K562 treated with DMSO at 1 percent for 24 hours (cell line): ENCODE data around the gene IQCF5. TPM values are rescaled to one million over a fixed set of nuclear protein-coding genes. Genes with fewer than 3 reads are reported as not detected.

Experiments used
- total RNA-seq: library from RNA; unstranded; fragments of 300-600 nt; gene quantifications from 2 replicates; pipeline ENCODE4 v1.2.3, GENCODE V29; 2022; ENCODE audit warnings: low read depth; ENCODE audit not compliant: insufficient read depth

Gene IQCF5
- not detected in 2 replicates for total RNA-seq

GRCh38 chr3:51875501-51875900 lies at the start of gene IQCF5:
Gene IQCF5, minus strand, starts transcription at chr3:51875601. Its CDS starts 70 bp downstream, at chr3:51875531.

GRCh38 chr3:51860703-51861665 lies 14.4 kb downstream of the IQCF5 start, which contains the start of gene IQCF2:
Gene IQCF2, plus strand, starts transcription at chr3:51861615. Its CDS starts 52 bp downstream, at chr3:51861667.

Other genes with a start within 250 kb of the IQCF5 start
- gene TEX264, start 204.3 kb downstream of the IQCF5 start, total RNA-seq = 46.1 and 49.0 TPM in 2 replicates
- gene GRM2, start 168.5 kb downstream of the IQCF5 start, total RNA-seq = 0.22 TPM in 1 of 2 replicates, not detected in the other
- gene IQCF6, start 96.4 kb downstream of the IQCF5 start, total RNA-seq = not detected in 2 replicates
- not detected in 2 replicates for gene IQCF2, start 14.0 kb downstream of the IQCF5 start, total RNA-seq
- gene IQCF1, start 27.8 kb upstream of the IQCF5 start, total RNA-seq = not detected in 2 replicates
- gene RRP9, start 66.3 kb upstream of the IQCF5 start, total RNA-seq = 18.8 and 23.0 TPM in 2 replicates
- gene PARP3, start 66.8 kb upstream of the IQCF5 start, total RNA-seq = 3.2 and 4.4 TPM in 2 replicates
- 0.15 TPM in 1 of 2 replicates, not detected in the other for gene GPR62, start 79.8 kb upstream of the IQCF5 start, total RNA-seq
- gene PCBP4, start 91.9 kb upstream of the IQCF5 start, total RNA-seq = 12.4 and 14.2 TPM in 2 replicates
- gene ABHD14B, start 98.4 kb upstream of the IQCF5 start, total RNA-seq = 65.2 and 70.8 TPM in 2 replicates
- gene ABHD14A, start 99.5 kb upstream of the IQCF5 start, total RNA-seq = 33.0 and 33.4 TPM in 2 replicates
- 47.6 and 57.4 TPM in 2 replicates for gene ACY1, start 107.9 kb upstream of the IQCF5 start, total RNA-seq
- gene RPL29, start 120.3 kb upstream of the IQCF5 start, total RNA-seq = 2,372 and 2,568 TPM in 2 replicates
- gene DUSP7, start 181.0 kb upstream of the IQCF5 start, total RNA-seq = 8.3 and 9.0 TPM in 2 replicates